SK-N-DZ (cell line): ENCODE measurements around the gene KLHL29.
"Not testable (repeated sequence)": the region's sequence is repeated elsewhere in the genome, so short reads cannot be mapped to it uniquely, and the experiment has no call there.

ENCODE experiments used
- DNase-seq: peaks from one replicate; pipeline ENCODE4 v3.0.0-alpha.2; 2015; ENCODE audit warnings: low spot score

KLHL29 gene

GRCh38 chr2:23708771-23709170, 323.8 kb downstream of the KLHL29 start:
- no peak for DNase-seq

GRCh38 chr2:23709311-23709710, 324.3 kb downstream of the KLHL29 start:
- no peak for DNase-seq

GRCh38 chr2:23711979-23712755, 327.2 kb downstream of the KLHL29 start:
- DNase-seq = no peak

GRCh38 chr2:23712756-23713151, 327.8 kb downstream of the KLHL29 start:
- DNase-seq = no peak

GRCh38 chr2:23713351-23713750, 328.4 kb downstream of the KLHL29 start:
- DNase-seq = no peak

- no peak for DNase-seq
Measured at GRCh38 chr2:23718931-23719700, 334.1 kb downstream of the KLHL29 start.

- DNase-seq = no peak
Measured at GRCh38 chr2:23719716-23720115, 334.7 kb downstream of the KLHL29 start.

GRCh38 chr2:23720705-23721453, 335.9 kb downstream of the KLHL29 start:
- no peak for DNase-seq

- DNase-seq = no peak
Measured at GRCh38 chr2:23721454-23721826, 336.5 kb downstream of the KLHL29 start.

- no peak for DNase-seq
Measured at GRCh38 chr2:23722255-23722654, 337.3 kb downstream of the KLHL29 start.

- not testable (repeated sequence) for DNase-seq
Measured at GRCh38 chr2:23723029-23723428, 338.1 kb downstream of the KLHL29 start.

- DNase-seq = no peak
Measured at GRCh38 chr2:23734416-23734815, 349.4 kb downstream of the KLHL29 start.

- not testable (repeated sequence) for DNase-seq
Measured at GRCh38 chr2:23736783-23737182, 351.8 kb downstream of the KLHL29 start.

GRCh38 chr2:23745068-23745725, 360.2 kb downstream of the KLHL29 start:
- no peak for DNase-seq

GRCh38 chr2:23745726-23746105, 360.7 kb downstream of the KLHL29 start:
- DNase-seq = no peak

- no peak for DNase-seq
Measured at GRCh38 chr2:23746141-23746863, 361.3 kb downstream of the KLHL29 start.

- DNase-seq = no peak
Measured at GRCh38 chr2:23751747-23752265, 366.8 kb downstream of the KLHL29 start.

GRCh38 chr2:23753291-23754010, 368.5 kb downstream of the KLHL29 start:
- DNase-seq = no peak

- DNase-seq = no peak
Measured at GRCh38 chr2:23754970-23755369, 370.0 kb downstream of the KLHL29 start.
